ENCODE measurements around the gene TEDC1.
A peak's percentile ranks its signal among the peaks of the same experiment; 100 is the strongest.

Gene TEDC1

DNA sequence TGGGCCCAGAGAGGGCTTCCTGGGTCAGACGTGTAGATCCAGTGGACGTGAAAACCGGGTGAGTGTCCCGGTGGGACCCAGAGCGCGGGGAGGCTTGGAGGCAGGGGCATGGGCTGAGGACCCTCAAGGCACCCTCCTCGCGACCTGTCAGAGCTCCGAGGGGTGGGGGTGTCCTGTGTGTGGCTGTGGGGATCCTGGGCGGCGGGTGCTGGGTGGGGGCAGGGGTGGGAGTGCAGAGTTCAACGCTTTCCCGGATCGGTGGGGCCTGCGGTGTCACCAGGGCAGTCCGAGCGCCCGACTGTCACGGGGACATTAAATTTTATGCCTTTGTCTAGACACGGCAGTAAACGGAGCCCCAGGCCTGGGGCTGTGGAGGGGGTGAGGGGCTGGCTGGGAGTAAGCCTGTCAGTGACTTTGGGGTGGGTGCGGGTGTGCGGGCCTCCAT is 36.4 kb downstream of the TEDC1 start:
- DNase-seq: peak in 1 of 2 experiments; percentile 30

DNA sequence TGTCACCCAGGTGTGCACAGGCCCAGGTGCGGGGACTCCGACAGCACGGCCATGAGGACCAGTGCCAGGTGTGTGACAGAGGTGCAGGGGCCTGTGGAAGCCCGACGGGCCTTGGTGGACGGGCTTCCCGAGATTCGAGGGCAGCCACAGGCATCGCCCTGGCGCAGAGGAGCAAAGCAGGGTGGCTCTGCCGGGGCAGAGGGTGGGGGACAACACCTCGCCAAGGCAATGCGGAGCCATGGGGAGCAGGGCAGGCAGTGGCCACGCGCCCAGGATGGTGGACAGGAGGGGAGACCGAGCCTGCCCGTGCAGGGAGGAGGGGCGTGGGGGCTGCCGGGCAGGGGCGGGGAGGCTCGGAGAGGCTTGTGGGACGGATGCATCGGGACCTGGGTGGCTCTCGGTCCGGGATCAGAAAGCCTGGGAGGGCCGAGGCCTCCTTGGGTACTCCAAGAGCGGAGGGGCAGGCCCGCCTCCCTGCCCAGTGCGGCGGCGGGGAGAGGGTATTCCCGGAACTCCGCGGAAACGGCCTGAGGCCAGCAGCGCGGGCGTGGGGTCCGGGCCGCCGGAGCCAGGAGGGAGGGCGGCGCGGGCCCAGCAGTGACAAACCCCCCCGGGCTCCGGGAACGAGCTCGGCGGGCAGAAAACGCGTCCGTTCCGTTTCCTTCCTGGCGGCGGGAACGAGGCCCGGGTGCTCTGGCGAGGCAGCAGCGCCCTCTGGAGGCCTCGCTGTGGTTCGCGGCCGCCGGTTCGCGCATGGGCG is 37.0 kb downstream of the TEDC1 start:
- DNase-seq: peak; percentile 87 to 90

DNA sequence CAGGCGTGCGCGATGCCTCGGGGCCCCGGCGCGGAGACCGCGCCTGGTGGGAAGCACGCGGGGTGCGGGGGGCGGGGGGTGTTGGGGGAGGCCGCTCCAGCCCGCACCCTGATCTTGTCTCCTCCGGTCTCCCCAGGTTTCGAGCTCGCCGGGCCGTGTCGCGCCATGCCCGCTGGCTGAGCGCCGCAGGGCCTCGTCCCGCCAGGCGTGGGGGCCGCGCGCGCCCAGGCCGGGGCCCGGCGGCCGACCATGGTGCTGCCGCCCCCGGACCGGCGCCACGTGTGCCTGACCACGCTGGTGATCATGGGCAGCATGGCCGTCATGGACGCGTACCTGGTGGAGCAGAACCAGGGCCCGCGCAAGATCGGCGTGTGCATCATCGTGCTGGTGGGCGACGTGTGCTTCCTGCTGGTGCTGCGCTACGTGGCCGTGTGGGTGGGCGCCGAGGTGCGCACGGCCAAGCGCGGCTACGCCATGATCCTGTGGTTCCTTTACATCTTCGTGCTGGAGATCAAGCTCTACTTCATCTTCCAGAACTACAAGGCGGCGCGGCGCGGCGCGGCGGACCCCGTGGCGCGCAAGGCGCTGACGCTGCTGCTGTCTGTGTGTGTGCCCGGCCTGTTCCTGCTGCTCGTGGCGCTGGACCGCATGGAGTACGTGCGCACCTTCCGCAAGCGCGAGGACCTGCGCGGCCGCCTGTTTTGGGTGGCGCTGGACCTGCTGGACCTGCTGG is 37.7 kb downstream of the TEDC1 start:
- peak; percentile 61 to 71 for DNase-seq

DNA sequence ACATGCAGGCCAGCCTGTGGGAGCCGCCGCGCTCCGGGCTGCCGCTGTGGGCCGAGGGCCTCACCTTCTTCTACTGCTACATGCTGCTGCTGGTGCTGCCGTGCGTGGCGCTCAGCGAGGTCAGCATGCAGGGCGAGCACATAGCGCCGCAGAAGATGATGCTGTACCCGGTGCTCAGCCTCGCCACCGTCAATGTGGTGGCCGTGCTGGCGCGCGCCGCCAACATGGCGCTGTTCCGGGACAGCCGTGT is 38.2 kb downstream of the TEDC1 start:
- peak in 1 of 2 experiments; percentile 39 for DNase-seq

DNA sequence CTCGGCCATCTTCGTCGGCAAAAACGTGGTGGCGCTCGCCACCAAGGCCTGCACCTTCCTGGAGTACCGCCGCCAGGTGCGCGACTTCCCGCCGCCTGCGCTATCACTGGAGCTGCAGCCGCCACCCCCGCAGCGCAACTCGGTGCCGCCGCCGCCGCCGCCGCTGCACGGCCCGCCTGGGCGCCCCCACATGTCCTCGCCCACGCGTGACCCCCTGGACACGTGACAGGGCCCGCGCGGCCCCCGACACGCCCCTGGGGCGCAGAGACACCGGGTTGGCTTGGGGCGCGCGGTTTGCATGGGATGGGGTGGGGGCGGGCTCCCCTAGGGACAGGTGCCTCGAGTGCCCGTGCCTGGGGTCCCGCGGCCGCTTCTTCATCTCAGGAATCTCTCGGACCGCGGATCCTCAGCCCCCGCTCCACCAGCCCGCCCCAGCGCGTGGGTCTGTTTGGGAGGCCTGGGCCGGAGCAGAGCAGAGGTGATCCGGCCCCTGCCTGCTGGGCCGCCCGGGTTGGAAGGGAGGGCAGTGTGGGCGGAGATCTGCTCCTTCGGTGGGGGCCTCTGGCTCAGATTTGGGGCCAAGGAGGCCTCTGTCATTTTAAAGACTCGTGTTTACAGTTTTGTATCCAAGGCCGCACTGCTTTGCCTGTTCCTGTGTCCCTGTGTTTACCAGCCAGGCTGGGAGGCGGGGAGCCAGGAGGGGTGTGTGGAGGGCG is 38.7 kb downstream of the TEDC1 start:
- DNase-seq: peak; percentile 37 to 54

DNA sequence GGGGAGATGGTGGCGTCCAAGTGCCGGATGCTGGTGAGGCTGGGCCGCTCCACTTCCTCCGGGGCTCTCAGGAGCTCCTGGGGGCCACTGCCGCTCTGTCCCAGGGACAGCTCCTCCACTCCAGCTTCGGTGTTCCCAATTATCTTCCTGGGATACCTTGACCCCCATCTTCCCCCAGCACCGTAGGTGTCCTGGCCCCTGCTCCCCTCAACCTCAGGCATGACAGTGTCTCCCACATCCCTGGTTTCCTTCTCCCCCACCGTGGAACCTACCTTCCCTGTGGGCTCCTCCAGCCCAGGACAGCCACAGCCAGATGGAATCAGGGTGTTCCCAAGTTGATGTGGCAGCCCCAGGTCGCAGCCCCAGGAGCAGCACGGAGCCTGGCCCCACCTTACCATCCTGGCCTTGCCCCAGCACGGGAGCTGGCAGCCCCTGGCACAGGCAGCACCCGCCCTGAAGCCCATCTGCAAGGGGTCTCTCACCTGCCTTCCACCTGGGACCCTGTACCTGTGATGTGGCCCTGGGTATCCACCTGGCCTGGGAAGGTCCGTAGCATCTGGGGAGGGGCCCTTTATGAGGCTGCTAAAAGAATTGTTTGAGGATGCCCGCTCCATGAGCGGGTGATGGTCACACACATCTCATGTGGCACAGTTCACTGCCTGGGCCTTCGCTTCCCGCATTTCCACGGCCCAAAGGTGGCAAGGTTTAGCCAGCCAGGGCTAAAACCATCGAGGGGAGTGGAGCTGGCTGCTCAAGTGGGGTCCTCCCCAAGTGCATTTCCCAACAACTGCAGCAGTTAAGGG is 39.4 kb downstream of the TEDC1 start:
- no peak for DNase-seq

DNA sequence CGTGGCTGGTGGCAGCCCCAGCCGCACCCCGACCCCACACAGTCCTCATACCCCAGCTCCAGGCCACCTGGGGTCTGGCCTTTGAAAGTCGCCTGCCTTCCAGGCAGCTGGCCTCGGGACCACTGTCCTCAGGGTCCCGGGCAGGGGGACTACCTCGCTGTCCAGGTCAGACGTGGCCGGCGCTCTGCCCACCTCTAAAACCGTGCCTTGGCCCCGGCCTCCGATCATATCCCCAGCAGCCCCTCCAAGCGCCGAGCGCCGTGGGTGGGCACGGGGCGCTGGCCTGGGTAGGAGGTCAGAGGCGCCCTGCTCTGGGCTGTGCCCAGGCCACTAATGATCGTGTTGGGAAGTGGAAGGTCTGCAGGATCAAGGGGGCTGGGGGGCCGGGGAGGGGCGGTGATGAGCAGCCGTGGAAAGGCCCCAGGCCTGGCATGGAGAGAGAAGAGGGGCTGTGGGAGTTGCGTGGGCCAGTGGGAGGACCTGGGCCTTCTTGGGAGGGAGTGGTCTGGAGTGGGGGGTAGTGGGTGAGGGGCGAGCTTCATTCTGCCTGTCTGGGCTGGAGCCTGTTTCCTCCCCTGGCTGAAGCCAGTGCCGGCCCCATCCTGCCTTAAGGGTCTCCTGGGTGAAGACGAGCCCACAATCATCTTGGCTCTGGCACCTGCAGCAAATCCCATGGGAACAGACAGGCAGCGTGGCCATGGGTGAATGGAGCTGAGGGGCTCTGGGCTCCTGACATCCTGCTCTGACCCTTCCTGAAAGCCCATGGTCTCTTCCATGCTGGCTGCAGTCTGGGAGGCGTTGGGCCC is 40.2 kb downstream of the TEDC1 start:
- DNase-seq: no peak

DNA sequence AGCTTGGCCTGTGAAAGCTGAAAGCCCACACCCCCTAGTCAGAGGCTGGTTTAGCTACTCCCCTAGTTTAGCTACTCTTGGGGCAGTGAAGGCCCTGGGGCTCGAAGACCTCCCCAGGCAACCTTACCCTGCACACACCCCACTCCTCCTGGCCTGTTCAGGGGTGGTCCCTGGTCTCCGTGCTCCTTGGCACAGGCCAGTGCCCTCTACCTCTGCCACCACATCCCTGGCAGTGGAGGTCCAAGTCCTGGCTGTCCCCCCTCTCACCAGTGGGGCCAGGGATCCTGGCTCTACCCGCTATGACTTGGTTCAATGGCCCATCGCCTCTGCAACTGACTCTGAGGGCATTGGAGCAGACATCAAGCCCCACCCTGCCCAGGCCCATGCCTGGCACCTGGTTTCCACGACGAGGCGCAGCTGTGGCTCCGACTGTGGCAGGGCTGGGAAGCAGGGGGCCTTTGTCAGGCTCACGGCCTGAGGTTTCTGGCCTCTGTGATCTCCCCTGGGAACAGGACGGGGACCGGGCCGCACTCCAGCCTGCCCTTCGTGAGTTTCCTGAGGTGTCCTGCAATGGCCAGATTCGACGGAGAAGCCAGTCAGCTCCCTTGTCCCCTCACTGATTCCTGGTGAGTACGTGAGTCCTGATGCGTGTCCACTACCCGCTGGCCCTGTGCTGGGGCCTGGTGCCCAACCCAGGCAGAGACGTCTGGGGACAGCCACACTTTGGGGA is 41.0 kb downstream of the TEDC1 start:
- no peak for DNase-seq

DNA sequence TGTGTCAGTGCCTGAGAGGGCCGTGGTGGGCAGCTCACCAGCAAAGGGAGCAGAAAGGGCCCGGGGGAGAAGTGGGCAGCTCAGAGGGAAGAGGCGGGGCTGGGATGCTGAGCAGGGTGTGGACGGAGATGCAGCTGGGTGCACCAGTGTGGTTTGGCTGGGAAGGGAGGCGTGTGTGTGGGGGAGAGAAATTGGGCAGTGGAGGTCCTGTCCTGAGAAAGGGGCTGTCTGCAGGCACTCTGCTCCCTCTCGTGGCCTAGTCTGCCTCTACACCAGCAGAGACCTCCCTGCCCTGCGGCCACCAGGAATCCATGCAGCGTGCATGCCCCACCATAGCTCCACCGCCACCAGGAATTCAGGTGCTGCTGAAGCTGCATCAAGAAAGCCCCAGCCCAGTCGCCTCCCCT is 41.7 kb downstream of the TEDC1 start:
- DNase-seq: no peak

DNA sequence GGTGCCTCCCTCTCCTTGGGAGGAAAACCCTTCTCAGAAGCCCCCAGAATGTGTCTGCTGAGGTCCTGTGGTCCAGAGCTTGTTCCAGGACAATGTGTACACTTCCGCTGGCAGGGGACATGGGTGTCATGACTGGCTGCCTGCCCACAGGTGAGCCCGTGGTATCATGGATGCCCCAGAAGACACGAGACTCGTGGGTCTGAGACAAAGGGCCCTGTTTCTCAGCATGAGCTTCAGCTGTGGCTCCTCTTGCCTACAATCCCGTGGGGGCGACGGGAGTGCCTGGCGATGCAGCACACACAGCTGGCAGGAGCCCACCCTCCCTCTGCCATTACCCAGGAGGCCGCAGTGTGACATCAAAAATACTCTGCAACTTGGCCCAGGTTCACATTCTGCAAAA is 42.3 kb downstream of the TEDC1 start:
- DNase-seq: no peak

DNA sequence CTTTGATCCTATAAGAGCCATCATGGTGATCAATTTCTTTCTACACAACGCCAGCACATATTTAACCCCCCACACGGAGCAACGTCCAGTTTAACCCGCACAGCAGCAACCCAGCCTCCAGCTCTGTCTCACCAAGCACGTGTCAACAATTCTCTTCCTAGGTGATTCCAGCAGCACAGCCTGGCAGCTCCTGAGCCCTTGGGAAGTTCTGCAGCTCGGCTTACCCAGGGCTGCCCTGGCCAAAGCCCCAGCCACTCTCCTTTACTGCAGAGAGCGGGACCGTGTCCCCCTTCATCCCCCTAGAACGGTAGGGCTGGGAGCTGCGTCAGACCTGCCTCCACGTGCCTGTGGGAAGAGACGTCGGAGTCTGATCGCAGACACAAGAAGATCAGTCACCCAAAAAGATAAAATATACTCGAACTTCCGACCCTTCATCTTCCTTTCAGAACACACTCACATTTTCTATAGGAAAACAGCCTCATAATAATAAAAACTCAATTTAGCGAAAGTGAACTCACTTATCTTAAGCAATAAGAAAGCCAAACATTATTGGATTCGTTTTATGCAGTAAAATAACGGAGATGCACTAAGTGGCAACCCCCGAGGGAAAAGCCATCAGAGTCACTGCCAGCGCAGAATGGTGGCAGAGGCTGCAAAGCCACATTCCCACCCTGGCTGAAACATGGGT is 42.9 kb downstream of the TEDC1 start:
- DNase-seq: no peak

DNA sequence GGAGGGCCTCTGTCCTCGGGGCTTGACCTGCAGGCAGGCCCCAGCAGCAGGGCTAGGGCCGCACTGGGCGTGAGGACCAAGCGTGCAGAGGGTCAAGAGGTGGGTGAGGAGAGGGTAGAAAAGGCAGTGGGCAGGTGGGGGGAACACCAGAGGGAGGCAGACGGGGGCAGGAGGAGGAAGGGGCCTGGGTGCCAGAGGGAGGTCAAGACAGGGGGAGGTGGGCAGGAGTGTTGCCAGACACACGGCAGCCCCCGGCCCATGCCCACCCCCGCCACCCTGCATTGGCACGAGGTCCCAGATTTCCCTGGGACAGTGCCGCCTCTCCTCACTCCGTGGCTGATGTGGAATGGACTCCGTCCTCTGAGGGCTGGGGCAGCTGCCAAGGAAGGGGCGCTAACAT is 43.5 kb downstream of the TEDC1 start:
- DNase-seq: no peak

DNA sequence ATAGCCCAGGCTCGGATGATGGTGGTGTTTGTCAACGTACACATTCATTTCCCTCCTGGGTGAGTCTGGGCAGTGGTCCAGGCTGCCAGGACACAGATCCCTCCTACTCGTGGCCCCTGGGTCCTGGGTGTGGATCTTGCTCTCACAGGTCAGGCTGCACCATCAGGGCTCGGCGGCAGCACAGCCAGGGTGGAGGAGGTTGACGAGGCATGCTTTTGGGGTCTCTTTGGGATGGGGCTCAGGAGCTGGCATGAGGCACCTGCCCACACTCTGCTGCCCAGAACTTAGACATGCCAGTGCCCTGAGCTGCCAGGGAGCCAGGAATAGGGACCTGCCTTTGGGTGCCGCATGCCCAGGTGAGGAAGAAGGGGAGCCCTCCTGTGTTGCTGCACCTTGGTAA is 45.0 kb downstream of the TEDC1 start:
- DNase-seq: no peak

DNA sequence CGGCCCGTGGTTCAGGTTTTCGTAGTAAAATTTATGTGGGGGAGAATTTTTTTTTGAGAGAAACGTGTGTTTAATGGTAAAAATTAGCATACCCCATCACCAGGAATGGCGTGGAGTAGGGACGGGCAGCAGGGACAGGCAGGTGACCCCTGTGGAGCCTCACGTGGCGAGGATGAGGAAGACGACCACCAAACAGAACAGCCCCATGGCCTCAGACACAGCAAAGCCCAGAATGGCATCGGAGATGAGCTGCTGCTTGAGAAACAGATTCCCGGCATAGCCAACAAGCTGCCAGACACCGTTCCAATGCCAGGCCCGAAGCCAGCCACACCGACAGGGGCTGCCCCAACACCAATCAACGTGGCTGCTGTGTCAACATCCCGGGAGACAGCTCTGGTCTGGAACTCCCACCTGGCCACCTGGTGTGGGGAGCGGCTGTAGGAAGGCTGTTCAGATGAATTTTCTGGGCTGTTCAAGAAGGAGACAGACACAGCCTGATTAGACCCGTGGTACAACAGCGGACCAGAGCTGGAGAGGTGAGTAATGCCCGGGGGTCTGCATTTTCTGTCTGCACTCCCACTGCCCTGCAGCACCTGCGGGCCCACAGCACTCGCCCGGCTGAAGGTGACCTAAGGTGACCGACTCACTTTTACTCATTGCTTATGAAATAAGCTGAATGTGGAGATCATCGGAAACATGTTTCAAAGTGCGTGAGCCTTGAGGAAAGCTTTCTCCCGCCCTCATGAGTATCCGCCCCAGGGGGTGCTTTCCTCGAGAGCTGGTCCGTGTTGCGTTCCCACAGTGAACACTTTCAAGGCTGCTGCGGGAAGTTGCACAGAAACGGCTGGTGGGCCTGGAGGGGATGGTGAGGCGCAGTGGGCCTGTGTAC is 45.9 kb downstream of the TEDC1 start:
- no peak for DNase-seq

DNA sequence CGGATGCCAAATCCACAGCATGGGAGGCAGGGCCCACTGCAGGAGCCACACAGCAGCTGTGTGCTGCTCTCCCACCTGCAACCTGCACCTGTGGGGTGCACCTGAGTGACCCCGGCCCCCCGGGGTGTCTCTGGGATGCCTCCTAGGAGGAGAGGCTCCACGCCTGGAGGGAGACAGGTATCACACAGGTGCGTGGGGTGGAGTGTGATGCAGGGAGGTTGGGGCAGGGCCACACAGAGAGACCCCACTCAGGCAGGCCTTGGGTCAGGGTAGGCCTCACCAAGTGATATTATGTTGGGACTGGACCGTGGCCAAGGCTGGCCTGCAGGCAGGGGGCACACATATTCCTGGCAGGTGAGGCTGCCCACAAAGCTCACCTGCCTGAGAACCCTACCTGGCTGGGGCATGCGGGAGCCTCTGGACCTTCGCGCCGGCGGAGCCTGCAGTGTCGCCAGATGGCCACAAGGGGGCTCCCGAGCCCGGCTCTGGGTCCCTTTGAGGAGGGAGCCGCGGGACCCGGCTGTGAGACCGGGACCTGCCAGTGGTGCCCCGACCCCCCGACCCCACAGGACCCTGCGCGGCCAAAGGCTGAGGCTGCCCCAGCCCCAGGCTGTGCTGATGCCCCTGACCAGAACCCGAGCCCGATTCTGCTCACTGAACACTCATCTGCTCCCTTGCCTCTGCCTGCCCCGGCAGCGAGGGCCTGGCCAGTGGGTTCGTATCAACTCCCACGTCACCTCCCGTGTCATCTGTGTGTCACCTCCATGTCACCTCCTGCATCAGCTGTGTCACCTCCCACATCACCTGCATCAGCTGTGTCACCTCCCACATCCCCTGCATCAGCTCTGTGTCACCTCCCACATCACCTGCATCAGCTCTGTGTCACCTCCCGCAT is 46.8 kb downstream of the TEDC1 start:
- DNase-seq: peak; percentile 86 to 87

DNA sequence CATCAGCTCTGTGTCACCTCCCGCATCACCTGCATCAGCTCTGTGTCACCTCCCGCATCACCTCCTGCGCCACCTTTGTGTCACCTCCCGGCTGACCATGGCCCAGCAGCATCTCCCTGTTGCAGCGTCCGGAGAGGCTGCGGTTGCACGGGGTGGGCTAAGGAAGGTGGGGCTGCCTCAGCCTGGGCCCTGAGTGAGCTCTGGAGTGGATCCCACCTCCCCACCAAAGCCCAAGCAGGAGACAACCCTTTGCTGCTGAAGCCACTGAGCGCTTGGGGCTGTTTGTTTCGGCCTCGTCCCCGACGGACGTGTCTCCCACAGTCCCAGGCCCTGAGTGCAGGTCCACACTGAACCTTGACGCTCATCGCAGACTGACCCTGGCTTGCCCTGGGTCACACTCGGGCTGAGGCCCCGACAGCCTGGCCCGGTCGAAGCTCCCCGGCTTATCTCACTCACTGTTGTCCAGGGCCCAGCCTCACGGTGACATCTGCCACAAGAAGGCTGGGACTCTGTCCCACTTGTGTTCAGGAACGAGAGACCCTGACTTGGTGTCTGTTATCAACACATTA is 47.5 kb downstream of the TEDC1 start:
- no peak for DNase-seq

DNA sequence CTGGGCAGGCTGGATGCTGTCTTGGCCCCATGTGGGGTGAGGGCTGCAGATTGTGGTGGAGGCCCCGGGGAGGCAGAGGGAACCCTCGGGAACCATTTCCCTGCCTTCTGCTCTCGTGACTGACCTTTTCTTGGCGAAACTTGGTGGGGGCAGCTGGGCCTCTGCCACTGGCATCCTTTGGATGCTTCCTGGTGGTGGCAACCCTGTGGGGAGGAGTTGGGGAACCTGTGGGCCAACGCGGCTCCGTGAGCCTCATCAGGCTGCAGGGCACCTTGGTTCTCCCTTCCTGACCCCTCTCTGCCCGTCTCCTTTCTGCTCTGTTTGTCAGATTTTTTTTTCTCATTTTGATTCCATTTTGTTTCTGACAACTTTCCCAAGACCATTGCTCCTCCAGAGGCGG is 49.8 kb downstream of the TEDC1 start:
- no peak for DNase-seq

DNA sequence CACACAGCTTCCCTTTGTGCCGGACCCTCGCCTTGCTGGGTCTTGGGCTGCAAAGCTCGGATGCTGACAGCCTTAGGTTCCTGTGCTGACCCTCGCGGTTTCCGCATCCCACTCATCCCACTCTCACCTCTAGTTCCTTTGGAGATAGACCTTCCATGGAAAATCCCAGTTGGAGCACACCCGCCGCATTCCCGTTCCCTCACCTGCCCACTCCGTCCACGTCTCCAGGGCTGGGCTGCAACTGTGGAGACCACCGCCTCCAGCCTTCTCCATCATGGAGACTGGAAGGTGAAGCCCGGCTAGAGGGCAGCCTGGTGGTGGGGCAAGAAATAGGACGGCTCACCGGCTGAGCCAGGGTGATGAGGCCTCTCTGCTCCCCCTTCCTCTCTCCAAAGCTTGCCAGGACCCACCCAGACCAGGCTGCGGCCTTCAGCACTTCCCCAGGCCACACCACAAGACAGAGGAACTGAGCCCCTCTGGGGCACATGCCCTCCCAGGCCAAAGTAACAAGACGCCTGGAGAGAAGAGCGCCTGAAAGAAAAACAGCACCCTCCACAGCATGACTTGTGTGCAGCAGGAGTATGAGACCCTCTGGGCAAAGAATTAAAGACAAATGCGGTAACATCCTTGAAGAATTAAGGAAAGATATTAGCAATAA is 50.3 kb downstream of the TEDC1 start:
- DNase-seq: no peak

Measured in activated T-cell treated with anti-CD3 and anti-CD28 coated beads, Interleukin-2, amount 50 U/mL, for 48 hours (primary cell).